ENCODE data around the gene CCNJL.
"Not testable (repeated sequence)": the region's sequence is repeated elsewhere in the genome, so short reads cannot be mapped to it uniquely, and the experiment has no call there.

The CCNJL gene, protein sequence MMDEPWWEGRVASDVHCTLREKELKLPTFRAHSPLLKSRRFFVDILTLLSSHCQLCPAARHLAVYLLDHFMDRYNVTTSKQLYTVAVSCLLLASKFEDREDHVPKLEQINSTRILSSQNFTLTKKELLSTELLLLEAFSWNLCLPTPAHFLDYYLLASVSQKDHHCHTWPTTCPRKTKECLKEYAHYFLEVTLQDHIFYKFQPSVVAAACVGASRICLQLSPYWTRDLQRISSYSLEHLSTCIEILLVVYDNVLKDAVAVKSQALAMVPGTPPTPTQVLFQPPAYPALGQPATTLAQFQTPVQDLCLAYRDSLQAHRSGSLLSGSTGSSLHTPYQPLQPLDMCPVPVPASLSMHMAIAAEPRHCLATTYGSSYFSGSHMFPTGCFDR

DNA sequence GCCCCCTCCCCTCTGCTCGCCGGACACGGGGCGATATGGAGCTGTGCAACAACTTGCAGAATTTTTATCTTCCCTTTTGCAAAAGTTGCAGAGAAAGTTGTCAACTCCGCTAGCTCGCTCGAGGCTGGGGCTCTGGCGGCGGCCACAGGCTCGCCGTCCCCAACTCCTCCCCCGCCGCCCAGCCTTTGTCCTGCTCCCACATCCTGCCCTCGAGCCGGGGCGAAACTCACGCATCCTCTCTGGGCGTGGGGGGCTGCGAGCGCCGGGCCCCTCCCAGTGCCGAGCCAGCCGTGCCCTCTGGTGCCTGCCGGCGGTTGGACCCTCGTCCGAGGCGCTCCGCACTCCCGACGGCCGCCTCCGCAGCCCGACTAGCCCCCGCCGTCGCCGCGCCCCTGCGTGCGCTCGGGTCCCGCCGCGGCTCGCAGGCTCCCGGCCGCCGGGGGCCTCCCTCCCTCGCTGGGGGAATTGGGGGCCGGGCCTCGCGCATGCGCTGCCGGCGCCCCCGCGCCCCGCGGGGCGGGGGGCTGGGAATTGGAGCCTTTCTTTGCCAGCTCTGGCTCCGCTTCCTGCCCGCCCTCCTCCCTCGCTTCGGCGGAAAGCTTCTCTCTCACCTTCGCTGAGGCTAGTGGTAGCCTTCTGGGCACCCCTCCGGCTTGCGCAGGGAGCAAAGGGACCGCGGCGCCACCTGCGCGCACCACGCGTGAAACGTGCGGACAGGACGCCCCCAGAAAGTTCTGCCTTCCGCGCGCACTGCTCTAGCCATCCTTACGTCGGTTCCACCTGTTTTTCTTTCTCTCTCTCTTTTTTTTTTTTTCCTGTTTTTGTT lies at the start of gene CCNJL:
CCNJL (minus strand) TSS at position 431 of the 826 bp plus-strand sequence. CDS start 641 bp downstream, outside the sequence.
- no peak for DNase-seq (ENCODE audit: low read depth in 2 of 3, low spot score in 1 of 3)

GRCh38 chr5:160361624-160362228 lies 49.4 kb upstream of the CCNJL start:
- DNase-seq (ENCODE audit: low read depth in 2 of 3, low spot score in 1 of 3) = no peak

GRCh38 chr5:160360310-160360709 lies 47.9 kb upstream of the CCNJL start:
- no peak for DNase-seq (ENCODE audit: low read depth in 2 of 3, low spot score in 1 of 3)

DNA sequence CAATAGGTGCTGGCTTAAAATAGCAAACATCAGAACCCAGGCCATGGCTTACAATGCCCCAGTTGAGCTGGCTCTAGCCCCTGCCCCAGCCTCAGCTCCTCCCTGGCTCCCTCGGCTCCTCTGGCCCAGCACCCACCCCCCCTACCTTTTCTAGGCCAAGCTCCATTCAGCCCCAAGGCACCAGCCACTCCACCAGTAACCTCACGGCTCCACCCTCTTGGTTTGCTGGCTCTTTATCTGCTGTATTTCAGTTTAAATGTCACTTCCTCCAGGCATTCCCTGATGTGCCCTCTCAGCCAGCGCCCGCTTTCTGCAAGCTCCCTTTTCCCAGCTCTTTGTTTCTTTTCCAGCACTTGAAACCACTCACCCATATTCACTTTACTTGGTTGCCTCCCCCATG lies 47.5 kb upstream of the CCNJL start:
- no peak for DNase-seq (ENCODE audit: low read depth in 2 of 3, low spot score in 1 of 3)

GRCh38 chr5:160359242-160359641 lies 46.9 kb upstream of the CCNJL start:
- no peak for DNase-seq (ENCODE audit: low read depth in 2 of 3, low spot score in 1 of 3)

GRCh38 chr5:160357861-160358411 lies 45.6 kb upstream of the CCNJL start:
- no peak for DNase-seq (ENCODE audit: low read depth in 2 of 3, low spot score in 1 of 3)

DNA sequence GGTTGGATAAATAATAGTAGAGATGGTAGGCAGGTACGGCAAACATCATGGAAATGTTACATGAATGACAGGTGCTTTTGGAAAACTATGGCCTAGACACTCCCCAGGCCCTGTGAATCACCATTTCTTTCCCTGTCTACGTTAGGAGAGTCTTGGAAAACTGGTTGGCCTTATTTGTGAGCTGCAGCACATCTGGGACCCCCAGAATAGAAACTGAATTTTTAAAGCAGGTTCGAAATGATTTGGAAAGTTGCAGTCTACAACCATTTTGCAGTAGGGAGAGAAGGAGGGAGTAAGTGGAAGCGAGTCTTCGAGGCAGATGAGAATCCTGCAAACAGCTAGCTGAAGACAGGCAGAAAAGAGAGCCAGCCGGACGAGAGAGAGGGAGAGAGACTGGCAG lies 45.0 kb upstream of the CCNJL start:
- no peak for DNase-seq (ENCODE audit: low read depth in 2 of 3, low spot score in 1 of 3)

DNA sequence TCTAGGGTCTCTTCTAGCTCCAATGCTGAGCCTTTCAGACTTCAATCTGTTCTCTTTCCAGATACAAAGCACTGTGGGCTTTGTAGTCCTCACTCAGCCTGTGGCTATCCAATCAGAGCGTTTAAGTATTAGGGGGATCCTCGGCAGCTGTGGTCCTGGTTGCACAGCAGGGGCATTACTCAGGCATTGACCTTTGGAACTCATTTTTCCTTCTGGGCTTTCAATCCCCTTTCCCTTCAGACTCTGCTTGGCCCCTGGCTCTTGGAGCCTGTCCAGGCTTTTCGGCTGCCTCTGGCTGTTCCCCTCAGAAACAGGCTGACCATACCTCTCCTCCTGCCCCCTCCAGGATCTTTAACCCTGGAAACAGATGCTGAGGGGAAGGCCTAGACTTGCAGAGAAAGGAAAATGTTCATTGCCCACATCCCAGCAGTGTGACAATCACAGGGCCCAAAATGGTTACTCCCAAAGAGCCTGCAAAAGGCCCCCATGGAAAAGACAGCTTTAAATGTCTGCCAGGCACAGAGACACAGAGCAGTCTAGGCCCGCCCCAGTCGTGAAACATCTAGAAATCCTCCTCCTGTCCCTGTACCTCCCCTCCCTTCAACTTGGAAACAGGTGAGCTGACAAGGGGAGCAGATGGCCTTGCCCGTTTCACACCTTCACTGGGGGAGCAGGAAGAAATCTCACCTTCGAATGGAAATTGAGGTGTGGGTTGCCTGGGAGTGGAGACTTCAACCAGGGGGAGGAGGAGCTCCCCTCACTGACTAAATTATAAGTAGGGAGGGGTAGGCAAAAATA lies 44.4 kb upstream of the CCNJL start:
- DNase-seq (ENCODE audit: low read depth in 2 of 3, low spot score in 1 of 3) = no peak

DNA sequence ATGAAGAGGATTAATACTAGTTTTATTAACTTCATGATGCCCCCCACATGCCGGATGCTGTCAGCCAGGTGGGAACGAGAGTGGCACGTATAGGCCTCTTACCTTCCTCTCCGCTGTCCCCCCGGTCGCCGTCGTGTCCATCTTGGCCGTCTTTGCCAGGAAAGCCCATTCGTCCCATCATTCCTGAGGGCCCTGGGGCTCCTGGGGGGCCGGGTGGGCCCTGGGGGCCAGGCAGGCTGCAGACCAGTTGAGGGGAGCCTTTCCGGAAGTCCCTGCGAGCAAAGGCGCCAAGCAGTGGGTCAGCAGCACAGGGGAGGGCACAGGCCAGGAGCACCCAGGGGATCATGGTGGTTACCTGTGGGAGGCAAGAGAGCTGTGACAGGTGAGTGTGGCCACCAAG lies 42.3 kb upstream of the CCNJL start:
- DNase-seq (ENCODE audit: low read depth in 2 of 3, low spot score in 1 of 3) = no peak

DNA sequence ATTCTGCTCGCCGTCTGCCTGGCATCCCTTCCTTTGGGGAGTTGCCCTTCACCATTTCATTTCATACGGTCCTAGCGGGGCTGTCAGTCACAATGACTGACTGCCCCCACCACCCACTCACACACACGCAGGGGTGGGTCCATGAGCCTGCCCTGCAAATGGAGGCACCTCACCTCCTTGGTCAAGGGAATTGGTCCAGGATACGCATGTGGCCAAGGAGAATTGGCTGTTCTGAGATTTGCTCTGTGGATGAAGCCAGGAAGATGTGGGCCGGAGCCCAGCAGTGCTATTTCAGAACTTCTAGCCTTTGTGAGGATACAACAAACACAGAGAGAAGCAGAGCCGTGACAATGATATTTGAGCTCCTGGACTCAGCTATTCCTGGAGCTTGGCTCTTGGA lies 41.0 kb upstream of the CCNJL start:
- no peak for DNase-seq (ENCODE audit: low read depth in 2 of 3, low spot score in 1 of 3)

GRCh38 chr5:160352308-160352707 lies 39.9 kb upstream of the CCNJL start:
- no peak for DNase-seq (ENCODE audit: low read depth in 2 of 3, low spot score in 1 of 3)

- no peak for DNase-seq (ENCODE audit: low read depth in 2 of 3, low spot score in 1 of 3)
These were observed 37.6 kb upstream of the CCNJL start for GRCh38 chr5:160349935-160350303.

DNA sequence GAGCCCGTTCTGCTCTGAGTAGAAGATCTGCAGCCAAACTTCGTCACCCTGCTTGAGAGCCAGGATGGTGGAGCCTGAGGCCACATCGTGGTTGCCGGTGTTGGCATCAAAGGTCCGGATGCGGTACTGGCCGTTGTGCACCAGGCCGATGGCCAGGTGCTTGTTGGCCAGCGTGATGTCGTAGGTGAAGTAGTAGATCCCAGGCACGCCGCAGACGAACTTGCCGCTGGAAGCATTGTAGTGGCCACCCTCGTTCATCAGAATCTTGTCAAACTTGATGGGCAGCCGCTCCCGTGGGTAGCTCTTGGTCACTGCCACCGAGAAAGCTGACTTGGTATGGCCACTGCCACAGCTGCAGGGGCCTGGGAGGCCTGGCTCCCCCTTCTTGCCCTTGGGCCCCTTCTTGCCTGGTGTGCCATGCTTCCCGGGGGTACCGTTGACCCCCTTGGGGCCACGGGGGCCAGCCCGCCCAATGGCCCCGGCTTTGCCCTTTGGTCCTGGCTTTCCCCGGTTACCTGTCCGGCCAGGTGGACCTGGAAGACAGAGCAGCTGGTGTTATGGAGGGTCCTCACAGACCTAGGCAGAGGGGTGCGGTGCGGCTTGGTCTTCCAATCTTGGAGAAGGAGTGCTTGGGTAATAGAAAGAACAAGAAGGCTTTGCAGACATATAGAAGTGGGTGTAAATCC lies 37.0 kb upstream of the CCNJL start:
- no peak for DNase-seq (ENCODE audit: low read depth in 2 of 3, low spot score in 1 of 3)

DNA sequence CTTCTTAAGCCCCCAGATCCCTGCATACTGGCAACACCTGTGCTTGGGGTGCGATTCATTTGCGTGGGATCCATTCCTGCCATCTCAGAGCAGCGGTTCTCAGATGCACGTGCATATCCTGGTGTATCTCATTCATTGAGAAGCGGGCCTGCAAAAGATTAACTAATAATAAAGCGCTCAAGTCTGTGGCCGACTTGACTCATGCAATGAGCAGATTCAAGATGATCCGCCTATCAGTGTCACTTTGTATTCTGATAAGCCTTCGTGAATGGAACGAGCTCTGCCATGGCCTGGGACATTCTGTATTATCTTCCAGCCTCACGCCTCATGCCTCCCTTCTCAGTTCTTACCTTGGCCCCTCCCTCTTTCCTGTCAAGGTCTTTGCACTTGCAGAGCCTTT lies 35.7 kb upstream of the CCNJL start:
- no peak for DNase-seq (ENCODE audit: low read depth in 2 of 3, low spot score in 1 of 3)

GRCh38 chr5:160347448-160347847 lies 35.1 kb upstream of the CCNJL start:
- DNase-seq (ENCODE audit: low read depth in 2 of 3, low spot score in 1 of 3) = no peak

DNA sequence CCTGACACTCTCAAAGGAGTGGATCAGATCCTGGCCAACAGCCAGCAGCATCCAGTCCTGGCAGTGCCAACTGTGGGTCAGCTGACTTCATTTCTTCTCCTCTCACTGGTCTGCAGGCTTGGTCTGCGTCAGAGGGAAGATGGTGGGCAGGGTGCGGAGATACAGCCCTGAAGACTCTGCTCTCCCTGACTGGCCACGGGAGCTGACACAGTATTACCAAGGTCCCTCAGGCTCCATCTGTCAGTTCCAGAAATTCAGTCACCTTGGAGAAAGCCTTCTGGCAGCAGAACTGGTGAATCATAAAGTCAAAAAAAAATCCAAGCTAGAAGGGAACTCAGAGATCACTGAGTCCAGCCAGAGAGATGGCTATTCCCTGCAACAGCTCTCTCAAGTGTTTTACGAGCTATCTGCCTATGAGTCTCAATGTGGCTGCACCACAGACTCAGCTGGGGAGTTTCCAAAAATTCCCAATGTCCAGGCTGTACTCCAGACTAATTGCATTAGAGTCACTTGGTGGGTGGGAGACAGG lies 30.1 kb upstream of the CCNJL start:
- no peak for DNase-seq (ENCODE audit: low read depth in 2 of 3, low spot score in 1 of 3)

GRCh38 chr5:160341309-160341870 lies 29.0 kb upstream of the CCNJL start:
- no peak for DNase-seq (ENCODE audit: low read depth in 2 of 3, low spot score in 1 of 3)

GRCh38 chr5:160340513-160340912 lies 28.1 kb upstream of the CCNJL start:
- DNase-seq (ENCODE audit: low read depth in 2 of 3, low spot score in 1 of 3) = not testable (repeated sequence)

GRCh38 chr5:160339406-160340130 lies 27.2 kb upstream of the CCNJL start:
- DNase-seq (ENCODE audit: low read depth in 2 of 3, low spot score in 1 of 3) = no peak

All from stimulated activated CD4-positive, alpha-beta T cell treated with anti-CD3 and anti-CD28 coated beads, Interleukin-12 subunit alpha, Interleukin-12 subunit beta, amount 100 ng/mL, for 48 hours (primary cell).